RWPE2 (cell line): ENCODE data around the gene KLF16.
A peak's percentile ranks its signal among the peaks of the same experiment; 100 is the strongest.

ENCODE experiments used
- ATAC-seq: fragments of 200-7000 bp; cut with Tn5 transposase; 3 replicates; pipeline ENCODE4 v1.9.1; 2021; ENCODE audit warnings: low read depth
- DNase-seq: peaks from one replicate; pipeline ENCODE4 v3.0.0-alpha.2; 2020; ENCODE audit warnings: low spot score
- H3K27ac ChIP-seq: fragments of 450-650 bp; 2 replicates; pipeline ENCODE4 v1.5.1; 2017; ENCODE audit warnings: mild to moderate bottlenecking; ENCODE audit not compliant: poor library complexity, severe bottlenecking
- H3K27me3 ChIP-seq: fragments of 250-450 bp; sonication (Bioruptor Pico); 2 replicates; pipeline ENCODE4 v1.5.1; 2021; ENCODE audit warnings: mild to moderate bottlenecking, moderate library complexity; ENCODE audit not compliant: insufficient read depth, poor library complexity, severe bottlenecking
- H3K36me3 ChIP-seq: fragments of 250-450 bp; sonication (Bioruptor Pico); 2 replicates; pipeline ENCODE4 v1.5.1; 2020; ENCODE audit warnings: low read depth, mild to moderate bottlenecking, moderate library complexity
- H3K4me1 ChIP-seq: fragments of 250-450 bp; sonication (Bioruptor Pico); 2 replicates; pipeline ENCODE4 v1.5.1; 2021; ENCODE audit warnings: mild to moderate bottlenecking, moderate library complexity; ENCODE audit not compliant: insufficient read depth, poor library complexity, severe bottlenecking
- H3K4me3 ChIP-seq: fragments of 250-450 bp; sonication (Bioruptor Pico); 2 replicates; pipeline ENCODE4 v1.5.1; 2021; ENCODE audit warnings: mild to moderate bottlenecking, moderate library complexity; ENCODE audit not compliant: severe bottlenecking
- H3K9me3 ChIP-seq: fragments of 250-450 bp; sonication (Bioruptor Pico); 2 replicates; pipeline ENCODE4 v1.5.1; 2021; ENCODE audit warnings: mild to moderate bottlenecking, moderate library complexity; ENCODE audit not compliant: severe bottlenecking
- TF ChIP-seq, protein P1 (sequence below): fragments of 450-650 bp; IDR thresholded peaks from one replicate; pipeline ENCODE4 v1.5.1; 2017; ENCODE audit warnings: mild to moderate bottlenecking, moderate library complexity; ENCODE audit not compliant: poor library complexity, severe bottlenecking

KLF16 gene

GRCh38 chr19:1847684-1848398 lies 15.5 kb downstream of the KLF16 start:
- TF ChIP-seq, protein P1, sequence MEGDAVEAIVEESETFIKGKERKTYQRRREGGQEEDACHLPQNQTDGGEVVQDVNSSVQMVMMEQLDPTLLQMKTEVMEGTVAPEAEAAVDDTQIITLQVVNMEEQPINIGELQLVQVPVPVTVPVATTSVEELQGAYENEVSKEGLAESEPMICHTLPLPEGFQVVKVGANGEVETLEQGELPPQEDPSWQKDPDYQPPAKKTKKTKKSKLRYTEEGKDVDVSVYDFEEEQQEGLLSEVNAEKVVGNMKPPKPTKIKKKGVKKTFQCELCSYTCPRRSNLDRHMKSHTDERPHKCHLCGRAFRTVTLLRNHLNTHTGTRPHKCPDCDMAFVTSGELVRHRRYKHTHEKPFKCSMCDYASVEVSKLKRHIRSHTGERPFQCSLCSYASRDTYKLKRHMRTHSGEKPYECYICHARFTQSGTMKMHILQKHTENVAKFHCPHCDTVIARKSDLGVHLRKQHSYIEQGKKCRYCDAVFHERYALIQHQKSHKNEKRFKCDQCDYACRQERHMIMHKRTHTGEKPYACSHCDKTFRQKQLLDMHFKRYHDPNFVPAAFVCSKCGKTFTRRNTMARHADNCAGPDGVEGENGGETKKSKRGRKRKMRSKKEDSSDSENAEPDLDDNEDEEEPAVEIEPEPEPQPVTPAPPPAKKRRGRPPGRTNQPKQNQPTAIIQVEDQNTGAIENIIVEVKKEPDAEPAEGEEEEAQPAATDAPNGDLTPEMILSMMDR: no peak
- H3K36me3 ChIP-seq: peaks cover 20% of the 10 kb centered on the region
- H3K9me3 ChIP-seq: no peaks in the 10 kb centered on the region
- H3K27me3 ChIP-seq: no peaks in the 10 kb centered on the region
- DNase-seq: no peak
- no peaks in the 10 kb centered on the region for H3K4me1 ChIP-seq
- H3K4me3 ChIP-seq: peak overlapping the region; percentile 84
- peak overlapping the region; percentile 81 for H3K27ac ChIP-seq
- ATAC-seq: peak; percentile 31; the same call in 1 of the 3 replicates

- H3K27me3 ChIP-seq: no peaks in the 10 kb centered on the region
- H3K4me3 ChIP-seq: peak overlapping the region; percentile 84
- H3K4me1 ChIP-seq: no peaks in the 10 kb centered on the region
- H3K27ac ChIP-seq: peak overlapping the region; percentile 81
- ATAC-seq (no peak), DNase-seq (no peak)
- H3K36me3 ChIP-seq: peaks cover 20% of the 10 kb centered on the region
- TF ChIP-seq, protein P1: no peak
- H3K9me3 ChIP-seq: no peaks in the 10 kb centered on the region
These were observed 16.1 kb downstream of the KLF16 start for GRCh38 chr19:1847348-1847683.

DNA sequence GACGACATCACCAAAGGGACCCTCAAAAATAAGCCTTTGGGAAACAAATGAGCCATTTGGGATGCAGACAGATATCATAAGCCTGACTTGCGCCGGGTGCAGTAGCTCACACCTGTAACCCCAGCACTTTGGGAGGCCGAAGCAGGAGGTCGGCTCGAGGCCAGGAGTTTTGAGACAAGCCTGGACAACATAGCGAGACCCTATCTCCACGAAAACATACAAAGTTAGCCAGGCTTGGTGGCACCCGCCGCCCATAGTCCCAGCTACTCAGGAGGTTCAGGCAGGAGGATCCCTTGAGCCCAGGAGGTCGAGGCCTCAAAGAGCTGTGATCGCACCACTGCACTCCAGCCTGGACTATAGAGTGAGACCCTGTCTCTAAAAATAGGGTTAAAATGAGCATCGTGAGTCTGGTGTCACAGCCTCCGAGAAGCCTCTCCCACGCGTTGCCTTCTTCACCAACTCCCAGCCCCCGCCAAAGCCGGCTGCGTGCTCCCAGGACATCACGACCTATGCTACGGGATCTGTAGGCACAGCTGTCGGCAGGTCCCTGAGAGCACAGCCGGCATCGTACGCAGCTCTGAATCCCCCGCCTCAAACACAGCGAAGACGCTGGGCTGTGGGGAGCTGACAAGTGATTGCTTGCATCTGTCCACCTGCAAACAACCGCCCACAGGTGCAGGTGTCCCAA lies 16.7 kb downstream of the KLF16 start:
- Histone ChIP-seq H3K4me3 (peak overlapping the region; percentile 84), H3K4me1 (no peaks in the 10 kb centered on the region), H3K9me3 (no peaks in the 10 kb centered on the region), H3K27ac (no peak overlapping the region), H3K27me3 (no peaks in the 10 kb centered on the region), H3K36me3 (peaks cover 20% of the 10 kb centered on the region)
- no peak for ATAC-seq
- TF ChIP-seq, protein P1: no peak
- no peak for DNase-seq

GRCh38 chr19:1845642-1846041 lies 17.7 kb downstream of the KLF16 start:
- no peak overlapping the region for H3K4me3 ChIP-seq
- peaks cover 20% of the 10 kb centered on the region for H3K36me3 ChIP-seq
- DNase-seq (no peak), ATAC-seq (no peak)
- no peak overlapping the region for H3K27ac ChIP-seq
- no peaks in the 10 kb centered on the region for H3K4me1 ChIP-seq
- no peaks in the 10 kb centered on the region for H3K27me3 ChIP-seq
- H3K9me3 ChIP-seq: no peaks in the 10 kb centered on the region
- TF ChIP-seq, protein P1: no peak

GRCh38 chr19:1845125-1845515 lies 18.3 kb downstream of the KLF16 start:
- H3K4me3 ChIP-seq: no peak overlapping the region
- H3K27ac ChIP-seq: no peak overlapping the region
- H3K9me3 ChIP-seq: no peaks in the 10 kb centered on the region
- TF ChIP-seq, protein P1: no peak
- H3K27me3 ChIP-seq: no peaks in the 10 kb centered on the region
- DNase-seq: no peak
- no peak for ATAC-seq
- no peaks in the 10 kb centered on the region for H3K4me1 ChIP-seq
- peaks cover 20% of the 10 kb centered on the region for H3K36me3 ChIP-seq
